Activated B cell treated with CpG ODN at 0.5 μM for 24 hours (primary cell): ENCODE results near the gene ZNF821. TPM values are rescaled to one million over a fixed set of nuclear protein-coding genes. Genes with fewer than 3 reads are reported as not detected.

Experiments used
- ATAC-seq: fragments of 200-7000 bp; cut with Tn5 transposase; one replicate; pipeline ENCODE4 v1.10.0; 2021; ENCODE audit warnings: low read depth, mild to moderate bottlenecking, moderate library complexity
- CTCF ChIA-PET: fragments of 350-600 bp; sonication (Branson Sonifier 250); formaldehyde crosslinking; loops from one replicate; lab custom pipeline; 2021; ENCODE audit warnings: antibody characterized with exemption; lab: Charles Lee
- POLR2A ChIA-PET: fragments of 350-600 bp; sonication (Branson Sonifier 250); formaldehyde crosslinking; loops from one replicate; lab custom pipeline; 2021; ENCODE audit warnings: antibody characterized with exemption; lab: Charles Lee
- DNase-seq: peaks from one replicate; pipeline ENCODE4 v3.0.0; 2022
- H3K27ac Mint-ChIP-seq: one replicate; pipeline ENCODE4 v1.8.0; 2020; ENCODE audit warnings: mixed read lengths
- H3K27me3 Mint-ChIP-seq: one replicate; pipeline ENCODE4 v1.8.0; 2021; ENCODE audit warnings: mixed read lengths
- H3K36me3 Mint-ChIP-seq: one replicate; pipeline ENCODE4 v1.8.0; 2021; ENCODE audit warnings: low read depth, mixed read lengths
- H3K4me1 Mint-ChIP-seq: one replicate; pipeline ENCODE4 v1.8.0; 2021; ENCODE audit warnings: mixed read lengths
- H3K4me3 Mint-ChIP-seq: one replicate; pipeline ENCODE4 v1.8.0; 2020; ENCODE audit warnings: mild to moderate bottlenecking, mixed read lengths
- H3K9me3 Mint-ChIP-seq: one replicate; pipeline ENCODE4 v1.8.0; 2020; ENCODE audit warnings: mixed read lengths
- intact Hi-C: fragments of 100-400 bp; cut with micrococcal nuclease; formaldehyde crosslinking; loops from one replicate; pipeline ENCODE4 v1.15.1; 2024
- total RNA-seq: library from RNA; stranded (reverse); gene quantifications from 2 replicates; pipeline ENCODE4 v1.2.3, GENCODE V29; 2022
- TF ChIP-seq, protein P1 (sequence below): fragments of 200-600 bp; IDR thresholded peaks from one replicate; pipeline ENCODE4 v1.8.0; 2022; ENCODE audit warnings: antibody characterized with exemption, mild to moderate bottlenecking

The ZNF821 gene, protein sequence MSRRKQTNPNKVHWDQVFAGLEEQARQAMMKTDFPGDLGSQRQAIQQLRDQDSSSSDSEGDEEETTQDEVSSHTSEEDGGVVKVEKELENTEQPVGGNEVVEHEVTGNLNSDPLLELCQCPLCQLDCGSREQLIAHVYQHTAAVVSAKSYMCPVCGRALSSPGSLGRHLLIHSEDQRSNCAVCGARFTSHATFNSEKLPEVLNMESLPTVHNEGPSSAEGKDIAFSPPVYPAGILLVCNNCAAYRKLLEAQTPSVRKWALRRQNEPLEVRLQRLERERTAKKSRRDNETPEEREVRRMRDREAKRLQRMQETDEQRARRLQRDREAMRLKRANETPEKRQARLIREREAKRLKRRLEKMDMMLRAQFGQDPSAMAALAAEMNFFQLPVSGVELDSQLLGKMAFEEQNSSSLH
- total RNA-seq: 10.6 and 13.6 TPM in 2 replicates

DNA sequence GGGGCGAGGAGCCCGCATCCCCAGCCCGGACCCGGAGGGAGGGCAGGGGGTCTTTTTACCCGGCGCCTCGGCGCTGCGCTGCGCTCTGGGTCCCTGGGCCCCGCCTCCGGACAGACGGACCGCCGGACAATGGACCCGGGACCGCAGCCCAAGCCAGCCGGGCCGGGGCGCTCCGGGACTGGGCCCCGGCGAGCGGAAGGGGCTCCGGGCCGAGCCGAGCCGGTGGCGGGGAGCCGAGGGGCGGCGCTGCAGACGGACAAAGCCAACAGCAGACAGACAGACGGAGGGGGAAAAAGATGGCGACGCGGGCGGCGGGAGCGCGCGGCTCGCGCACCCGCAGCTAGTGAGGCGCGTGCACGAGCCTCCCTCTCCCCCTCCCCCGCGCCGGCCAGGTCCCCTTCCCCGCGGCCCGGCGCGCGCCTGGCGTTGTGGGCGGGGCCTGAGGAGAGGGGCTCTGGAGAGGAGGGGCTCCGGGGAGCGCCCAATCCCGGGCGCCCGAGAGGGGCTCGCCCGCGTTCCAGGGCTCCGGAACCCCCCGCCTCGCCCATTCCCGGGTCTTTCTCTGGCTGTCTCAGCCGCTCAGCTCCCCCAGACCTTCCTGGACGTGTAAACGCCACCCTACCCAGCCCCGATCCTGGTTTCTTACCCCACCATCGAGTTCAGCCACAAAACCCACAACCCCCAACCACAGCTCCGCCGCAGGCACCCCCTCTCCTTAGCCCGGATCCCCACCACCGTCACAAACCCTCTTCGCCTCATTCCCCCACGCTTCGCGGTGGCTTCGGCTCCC, at the start of gene ZNF821:
Gene ZNF821, minus strand, starts transcription at position 334 of the 790 bp plus-strand sequence. CDS start 4,236 bp downstream, outside the sequence.
- DNase-seq (peak; percentile 81), ATAC-seq (peak; percentile 75)
- Mint-ChIP-seq H3K4me1 (peaks cover 52% of the 10 kb centered on the region), H3K36me3 (peaks cover 24% of the 10 kb centered on the region), H3K4me3 (peak within 1 kb of the TSS; percentile 98), H3K9me3 (no peaks in the 10 kb centered on the region), H3K27me3 (no peaks in the 10 kb centered on the region), H3K27ac (peak within 1 kb of the TSS; percentile 94)
- intact Hi-C loops: loop anchor here (1.0 to 5.0 kb wide), 9 partner anchors 11 to 319 kb away; partner anchors contain the start of genes DHODH, DHX38, IST1 and PHLPP2
- CTCF ChIA-PET: interaction anchor here (0.7 to 3.2 kb wide), 13 partner anchors 10 to 319 kb away, joined by 3 to 20 read pairs (median 4); partner anchors contain the start of genes AP1G1, IST1 and TXNL4B
- TF ChIP-seq, protein P1, sequence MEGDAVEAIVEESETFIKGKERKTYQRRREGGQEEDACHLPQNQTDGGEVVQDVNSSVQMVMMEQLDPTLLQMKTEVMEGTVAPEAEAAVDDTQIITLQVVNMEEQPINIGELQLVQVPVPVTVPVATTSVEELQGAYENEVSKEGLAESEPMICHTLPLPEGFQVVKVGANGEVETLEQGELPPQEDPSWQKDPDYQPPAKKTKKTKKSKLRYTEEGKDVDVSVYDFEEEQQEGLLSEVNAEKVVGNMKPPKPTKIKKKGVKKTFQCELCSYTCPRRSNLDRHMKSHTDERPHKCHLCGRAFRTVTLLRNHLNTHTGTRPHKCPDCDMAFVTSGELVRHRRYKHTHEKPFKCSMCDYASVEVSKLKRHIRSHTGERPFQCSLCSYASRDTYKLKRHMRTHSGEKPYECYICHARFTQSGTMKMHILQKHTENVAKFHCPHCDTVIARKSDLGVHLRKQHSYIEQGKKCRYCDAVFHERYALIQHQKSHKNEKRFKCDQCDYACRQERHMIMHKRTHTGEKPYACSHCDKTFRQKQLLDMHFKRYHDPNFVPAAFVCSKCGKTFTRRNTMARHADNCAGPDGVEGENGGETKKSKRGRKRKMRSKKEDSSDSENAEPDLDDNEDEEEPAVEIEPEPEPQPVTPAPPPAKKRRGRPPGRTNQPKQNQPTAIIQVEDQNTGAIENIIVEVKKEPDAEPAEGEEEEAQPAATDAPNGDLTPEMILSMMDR: no peak
- POLR2A ChIA-PET: interaction anchor here (0.5 to 5.8 kb wide), 14 partner anchors 10 to 1152 kb away, joined by 3 to 144 read pairs (median 5); partner anchors contain the start of genes AP1G1 and IST1

DNA sequence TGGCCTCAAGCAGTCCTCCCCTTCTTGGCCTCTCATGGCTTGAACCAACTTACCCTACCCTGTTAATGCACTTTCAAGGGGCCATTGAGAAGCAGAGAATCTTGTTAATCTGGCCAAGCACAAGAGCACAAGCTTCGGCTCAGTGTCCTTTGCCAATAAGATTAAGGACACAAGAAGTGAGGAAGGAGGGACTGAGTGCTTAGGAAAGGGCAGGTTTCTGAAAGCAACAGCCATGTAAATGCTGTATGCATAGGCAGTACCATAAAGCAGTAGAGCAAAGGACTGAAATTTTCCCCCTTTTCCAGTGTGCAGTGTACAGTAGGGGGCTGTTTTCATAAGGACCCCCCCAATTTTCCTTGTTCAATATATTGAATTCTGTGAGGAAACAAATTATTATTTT, 49.0 kb upstream of the ZNF821 start:
- H3K9me3 Mint-ChIP-seq: no peaks in the 10 kb centered on the region
- ChIA-PET CTCF (no interaction called here), POLR2A (no interaction called here)
- TF ChIP-seq, protein P1: no peak
- ATAC-seq (no peak), DNase-seq (no peak)
- intact Hi-C loops: no loop called here
- no peak overlapping the region for H3K4me3 Mint-ChIP-seq
- peaks cover 10% of the 10 kb centered on the region for H3K4me1 Mint-ChIP-seq
- H3K27me3 Mint-ChIP-seq: no peaks in the 10 kb centered on the region
- peaks cover 55% of the 10 kb centered on the region for H3K36me3 Mint-ChIP-seq
- no peak overlapping the region for H3K27ac Mint-ChIP-seq

DNA sequence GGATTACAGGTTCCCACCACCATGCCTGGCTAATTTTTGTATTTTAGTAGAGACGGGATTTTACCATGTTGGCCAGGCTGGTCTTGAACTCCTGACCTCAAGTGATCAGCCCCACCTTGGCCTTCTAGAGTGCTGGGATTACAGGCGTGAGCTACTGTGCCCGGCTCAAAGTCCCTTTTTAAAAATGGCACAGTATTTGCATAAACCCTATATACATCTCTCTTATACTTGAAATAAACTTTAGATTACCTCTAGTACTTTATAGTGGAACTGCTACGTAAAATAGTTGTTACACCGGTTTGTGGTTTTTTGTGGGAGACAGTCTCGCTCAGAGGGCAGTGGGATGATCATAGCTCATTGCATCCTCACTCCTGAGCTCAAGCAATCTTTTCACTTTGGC, 47.6 kb upstream of the ZNF821 start:
- Mint-ChIP-seq H3K36me3 (peaks cover 69% of the 10 kb centered on the region), H3K4me1 (peaks cover 10% of the 10 kb centered on the region), H3K27me3 (no peaks in the 10 kb centered on the region), H3K4me3 (no peak overlapping the region), H3K9me3 (no peaks in the 10 kb centered on the region), H3K27ac (peak overlapping the region; percentile 50)
- DNase-seq (no peak), ATAC-seq (no peak)
- CTCF ChIA-PET: no interaction called here
- TF ChIP-seq, protein P1: no peak
- POLR2A ChIA-PET: interaction anchor here (0.9 kb wide), 1 partner anchor 12 kb away, joined by 6 read pairs; no protein-coding TSS in a partner anchor
- intact Hi-C loops: no loop called here

DNA sequence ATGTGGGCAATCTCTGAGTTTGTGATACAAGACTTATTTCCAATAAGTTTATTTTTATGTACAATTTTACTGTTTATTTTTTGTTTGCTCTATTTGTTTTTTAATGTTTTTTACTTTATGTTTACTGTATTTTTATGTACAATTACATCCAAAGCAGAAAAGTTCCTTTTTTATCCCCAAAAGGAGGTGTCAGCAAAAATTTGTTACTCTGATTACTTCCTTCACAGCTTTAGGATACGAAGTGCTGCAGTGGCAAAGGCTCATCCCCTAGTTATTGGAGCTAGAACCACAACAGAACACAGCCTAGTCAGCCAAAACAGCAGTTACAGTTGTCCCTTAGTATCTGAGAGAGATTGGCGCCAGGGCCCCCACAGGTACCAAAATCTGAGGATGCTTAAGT, 47.0 kb upstream of the ZNF821 start:
- Mint-ChIP-seq H3K27me3 (no peaks in the 10 kb centered on the region), H3K4me1 (peaks cover 10% of the 10 kb centered on the region), H3K4me3 (no peak overlapping the region), H3K36me3 (peaks cover 73% of the 10 kb centered on the region), H3K9me3 (no peaks in the 10 kb centered on the region), H3K27ac (no peak overlapping the region)
- no peak for ATAC-seq
- no peak for DNase-seq
- ChIA-PET POLR2A (interaction anchor here (0.9 kb wide), 1 partner anchor 11 kb away, joined by 6 read pairs; no protein-coding TSS in a partner anchor), CTCF (no interaction called here)
- TF ChIP-seq, protein P1: no peak
- intact Hi-C loops: no loop called here
